Measurements from ENCODE around the gene MCM3AP. TPM values are rescaled to one million over a fixed set of nuclear protein-coding genes. Genes with fewer than 3 reads are reported as not detected.

MCM3AP gene
- total RNA-seq, 1 donor from 2014 or later: 72.4 TPM

- Histone ChIP-seq H3K4me3 (no peak overlapping the region), H3K4me1 (peaks cover 14% of the 10 kb centered on the region), H3K79me2 (ENCODE audit: low read depth) (no peaks in the 10 kb centered on the region), H3K9ac (no peak overlapping the region), H3K36me3 (no peaks in the 10 kb centered on the region), H3K4me2 (no peak overlapping the region), H3K9me3 (ENCODE audit: low read depth) (no peaks in the 10 kb centered on the region), H4K20me1 (ENCODE audit: low read depth) (no peaks in the 10 kb centered on the region), H2AFZ (replicated peaks) (no peak overlapping the region), H3F3A (ENCODE audit: low read depth) (peaks cover 13% of the 10 kb centered on the region), H3K27ac (no peak overlapping the region), H3K27me3 (no peaks in the 10 kb centered on the region)
- no peaks in the 10 kb centered on the region for H3K9me3 Mint-ChIP-seq
- H3K27me3 Mint-ChIP-seq (ENCODE audit: insufficient read depth, low read depth): peaks cover 2% of the 10 kb centered on the region
- no peak for DNase-seq (ENCODE audit: low spot score)
- H3K4me1 Mint-ChIP-seq: peaks cover 50% of the 10 kb centered on the region
- H3K36me3 Mint-ChIP-seq: peaks cover 19% of the 10 kb centered on the region
- no peak overlapping the region for H3K27ac Mint-ChIP-seq
- no peak for TF ChIP-seq CTCF (IDR thresholded peaks at IDR 0.05)
- TF ChIP-seq EZH2 (IDR thresholded peaks at IDR 0.05): no peak
- TF ChIP-seq EZH2phosphoT487 (IDR thresholded peaks at IDR 0.05): no peak
- H3K4me3 Mint-ChIP-seq: peak overlapping the region; percentile 10
Measured at GRCh38 chr21:46189213-46189958, 96.0 kb downstream of the MCM3AP start.

- Mint-ChIP-seq H3K36me3 (peaks cover 12% of the 10 kb centered on the region), H3K27me3 (ENCODE audit: insufficient read depth, low read depth) (peaks cover 2% of the 10 kb centered on the region), H3K4me1 (peaks cover 50% of the 10 kb centered on the region), H3K4me3 (peak overlapping the region; percentile 17), H3K9me3 (no peaks in the 10 kb centered on the region), H3K27ac (peak overlapping the region; percentile 59)
- no peaks in the 10 kb centered on the region for H3K36me3 ChIP-seq
- peaks cover 14% of the 10 kb centered on the region for H3K4me1 ChIP-seq
- no peak overlapping the region for H3K4me2 ChIP-seq
- TF ChIP-seq EZH2phosphoT487 (IDR thresholded peaks at IDR 0.05): no peak
- no peak for TF ChIP-seq CTCF (IDR thresholded peaks at IDR 0.05)
- TF ChIP-seq EZH2 (IDR thresholded peaks at IDR 0.05): no peak
- no peak for DNase-seq (ENCODE audit: low spot score)
- H3K9ac ChIP-seq: no peak overlapping the region
- H3F3A ChIP-seq (ENCODE audit: low read depth): peaks cover 13% of the 10 kb centered on the region
- H4K20me1 ChIP-seq (ENCODE audit: low read depth): no peaks in the 10 kb centered on the region
- no peaks in the 10 kb centered on the region for H3K9me3 ChIP-seq (ENCODE audit: low read depth)
- no peak overlapping the region for H2AFZ ChIP-seq (replicated peaks)
- no peak overlapping the region for H3K27ac ChIP-seq
- no peak overlapping the region for H3K4me3 ChIP-seq
- H3K27me3 ChIP-seq: no peaks in the 10 kb centered on the region
- peaks cover 4% of the 10 kb centered on the region for H3K79me2 ChIP-seq (ENCODE audit: low read depth)
Measured at GRCh38 chr21:46188226-46189212, 96.9 kb downstream of the MCM3AP start.

- Mint-ChIP-seq H3K27me3 (ENCODE audit: insufficient read depth, low read depth) (peaks cover 2% of the 10 kb centered on the region), H3K4me1 (peaks cover 50% of the 10 kb centered on the region), H3K27ac (peak overlapping the region; percentile 59), H3K4me3 (no peak overlapping the region), H3K9me3 (no peaks in the 10 kb centered on the region), H3K36me3 (peaks cover 9% of the 10 kb centered on the region)
- Histone ChIP-seq H3K27me3 (no peaks in the 10 kb centered on the region), H3K9ac (no peak overlapping the region), H4K20me1 (ENCODE audit: low read depth) (no peaks in the 10 kb centered on the region), H3K36me3 (no peaks in the 10 kb centered on the region), H3K4me2 (no peak overlapping the region), H3K4me1 (peaks cover 14% of the 10 kb centered on the region), H3K79me2 (ENCODE audit: low read depth) (peaks cover 4% of the 10 kb centered on the region), H3K27ac (no peak overlapping the region), H3F3A (ENCODE audit: low read depth) (peaks cover 13% of the 10 kb centered on the region), H3K4me3 (no peak overlapping the region), H3K9me3 (ENCODE audit: low read depth) (no peaks in the 10 kb centered on the region), H2AFZ (replicated peaks) (no peak overlapping the region)
- DNase-seq (ENCODE audit: low spot score): no peak
- no peak for TF ChIP-seq EZH2 (IDR thresholded peaks at IDR 0.05)
- no peak for TF ChIP-seq CTCF (IDR thresholded peaks at IDR 0.05)
- no peak for TF ChIP-seq EZH2phosphoT487 (IDR thresholded peaks at IDR 0.05)
Measured at GRCh38 chr21:46187814-46188213, 97.6 kb downstream of the MCM3AP start.
